H9 (cell line): ENCODE data around the gene PON1. TPM values are rescaled to one million over a fixed set of nuclear protein-coding genes. Genes with fewer than 3 reads are reported as not detected.

Experiments used
- DNase-seq: peaks from one replicate; pipeline ENCODE4 v3.0.0-alpha.2; 2017
- H2AFZ ChIP-seq: one replicate; pipeline ENCODE4 v1.6.1; 2013; ENCODE audit warnings: mild to moderate bottlenecking, low read length, control low read depth, moderate library complexity
- H2AK5ac ChIP-seq: 2 replicates; pipeline ENCODE4 v1.6.1; 2013; ENCODE audit warnings: low read length, control low read depth, mixed read lengths; ENCODE audit not compliant: insufficient read length
- H2BK120ac ChIP-seq: one replicate; pipeline ENCODE4 v1.6.1; 2013; ENCODE audit warnings: low read depth, mild to moderate bottlenecking, low read length, control low read depth, inconsistent platforms; ENCODE audit not compliant: poor library complexity, severe bottlenecking
- H2BK12ac ChIP-seq: 2 replicates; pipeline ENCODE4 v1.6.1; 2013; ENCODE audit warnings: low read length, control low read depth, mixed read lengths, low read depth; ENCODE audit not compliant: insufficient read length
- H2BK15ac ChIP-seq: 2 replicates; pipeline ENCODE4 v1.6.1; 2013; ENCODE audit warnings: low read depth, low read length, control low read depth
- H2BK20ac ChIP-seq: one replicate; pipeline ENCODE4 v1.6.1; 2013; ENCODE audit warnings: low read depth, mild to moderate bottlenecking, low read length, control low read depth, inconsistent platforms; ENCODE audit not compliant: poor library complexity, severe bottlenecking
- H2BK5ac ChIP-seq: 2 replicates; pipeline ENCODE4 v1.6.1; 2013; ENCODE audit warnings: low read length, control low read depth, mixed read lengths; ENCODE audit not compliant: insufficient read length
- H3K14ac ChIP-seq: 2 replicates; pipeline ENCODE4 v1.6.1; 2013; ENCODE audit warnings: low read length, control low read depth; ENCODE audit not compliant: insufficient read depth
- H3K18ac ChIP-seq: 2 replicates; pipeline ENCODE4 v1.6.1; 2013; ENCODE audit warnings: low read depth, mild to moderate bottlenecking, mixed read lengths, low read length, control low read depth; ENCODE audit not compliant: insufficient read length
- H3K23ac ChIP-seq: 2 replicates; pipeline ENCODE4 v1.6.1; 2013; ENCODE audit warnings: low read length, control low read depth, mixed read lengths, low read depth; ENCODE audit not compliant: insufficient read length
- H3K23me2 ChIP-seq: 2 replicates; pipeline ENCODE4 v1.6.1; 2013; ENCODE audit warnings: low read depth, mild to moderate bottlenecking, mixed read lengths, low read length, control low read depth; ENCODE audit not compliant: insufficient read length, poor library complexity, severe bottlenecking
- H3K27ac ChIP-seq: 2 replicates; pipeline ENCODE4 v1.5.1; 2013; ENCODE audit warnings: low read length, control low read depth, mixed read lengths, low read depth; ENCODE audit not compliant: insufficient read length
- H3K27me3 ChIP-seq: 2 replicates; pipeline ENCODE4 v1.6.1; 2013; ENCODE audit warnings: low read length, control low read depth, inconsistent platforms; ENCODE audit not compliant: insufficient read depth
- H3K4ac ChIP-seq: 2 replicates; pipeline ENCODE4 v1.6.1; 2013; ENCODE audit warnings: low read depth, mild to moderate bottlenecking, control low read depth, inconsistent platforms, low read length, moderate library complexity
- H3K4me1 ChIP-seq: 2 replicates; pipeline ENCODE4 v1.6.1; 2013; ENCODE audit warnings: low read length, control low read depth, inconsistent platforms; ENCODE audit not compliant: insufficient read depth
- H3K4me2 ChIP-seq: 2 replicates; pipeline ENCODE4 v1.6.1; 2013; ENCODE audit warnings: low read length, control low read depth, mixed read lengths; ENCODE audit not compliant: insufficient read length, insufficient read depth
- H3K56ac ChIP-seq: 2 replicates; pipeline ENCODE4 v1.6.1; 2013; ENCODE audit warnings: low read depth, mild to moderate bottlenecking, mixed read lengths, low read length, control low read depth; ENCODE audit not compliant: insufficient read length
- H3K79me1 ChIP-seq: 2 replicates; pipeline ENCODE4 v1.6.1; 2013; ENCODE audit warnings: low read depth, mild to moderate bottlenecking, moderate library complexity, low read length, control low read depth, inconsistent platforms; ENCODE audit not compliant: insufficient read depth, poor library complexity, severe bottlenecking
- H3K79me2 ChIP-seq: 2 replicates; pipeline ENCODE4 v1.6.1; 2013; ENCODE audit warnings: low read length, control low read depth, inconsistent platforms; ENCODE audit not compliant: insufficient read depth
- H3K9ac ChIP-seq: 2 replicates; pipeline ENCODE4 v1.6.1; 2013; ENCODE audit warnings: low read length, control low read depth, mixed read lengths; ENCODE audit not compliant: insufficient read length; ENCODE audit errors: extremely low read depth
- H3K9me3 ChIP-seq: one replicate; pipeline ENCODE4 v1.6.1; 2013; ENCODE audit warnings: low read depth, low read length, inconsistent platforms; ENCODE audit not compliant: control insufficient read depth
- H3T11ph ChIP-seq: one replicate; pipeline ENCODE4 v1.6.1; 2013; ENCODE audit warnings: mild to moderate bottlenecking, low read length, control low read depth, inconsistent platforms
- H4K20me1 ChIP-seq: one replicate; pipeline ENCODE4 v1.6.1; 2013; ENCODE audit not compliant: control insufficient read depth, insufficient read length, insufficient read depth
- H4K5ac ChIP-seq: 2 replicates; pipeline ENCODE4 v1.6.1; 2013; ENCODE audit warnings: low read depth, mild to moderate bottlenecking, mixed read lengths, low read length, control low read depth; ENCODE audit not compliant: insufficient read length
- H4K8ac ChIP-seq: replicated peaks from 2 replicates; pipeline ENCODE4 v1.6.1; 2013; ENCODE audit warnings: low read length, control low read depth, mixed read lengths, low read depth; ENCODE audit not compliant: insufficient read length
- H4K91ac ChIP-seq: 2 replicates; pipeline ENCODE4 v1.6.1; 2013; ENCODE audit warnings: low read depth, mild to moderate bottlenecking, moderate library complexity, mixed read lengths, low read length, control low read depth; ENCODE audit not compliant: insufficient read length
- H3K27ac Mint-ChIP-seq, 3 experiments: 2 replicates in 2 of 3; 3 replicates in 1 of 3; pipeline ENCODE4 v1.8.0; 2020 to 2021; ENCODE audit warnings: mixed read lengths in 3 of 3, mild to moderate bottlenecking in 1 of 3, moderate library complexity in 1 of 3
- H3K27me3 Mint-ChIP-seq: 2 replicates; pipeline ENCODE4 v1.8.0; 2021; ENCODE audit warnings: low read depth, mild to moderate bottlenecking, moderate library complexity, mixed read lengths
- H3K36me3 Mint-ChIP-seq, 3 experiments: 2 replicates in 2 of 3; 3 replicates in 1 of 3; pipeline ENCODE4 v1.8.0; 2020 to 2021; ENCODE audit warnings: low read depth in 3 of 3, mixed read lengths in 3 of 3; ENCODE audit not compliant: insufficient read depth in 1 of 3
- H3K4me1 Mint-ChIP-seq, 2 experiments: 2 replicates each; pipeline ENCODE4 v1.8.0; 2020; ENCODE audit warnings: mixed read lengths in 2 of 2
- H3K4me3 Mint-ChIP-seq, 2 experiments: 2 replicates in 1 of 2; 3 replicates in 1 of 2; pipeline ENCODE4 v1.8.0; 2020 to 2021; ENCODE audit warnings: mild to moderate bottlenecking in 2 of 2, mixed read lengths in 2 of 2, moderate library complexity in 1 of 2
- H3K9me3 Mint-ChIP-seq, 2 experiments: 2 replicates in 1 of 2; 3 replicates in 1 of 2; pipeline ENCODE4 v1.8.0; 2020; ENCODE audit warnings: mild to moderate bottlenecking in 2 of 2, mixed read lengths in 2 of 2, moderate library complexity in 1 of 2
- CTCF ChIP-seq: fragments of 200-600 bp; sonication (generic); conservative IDR thresholded peaks from 3 replicates; pipeline ENCODE4 v1.8.0; 2021; ENCODE audit warnings: antibody characterized with exemption, mild to moderate bottlenecking
- total RNA-seq: library from RNA; stranded (reverse); gene quantifications from 2 replicates; pipeline ENCODE4 v1.2.1, GENCODE V29; 2021

The PON1 gene
- total RNA-seq, 1 experiment from 2014 or later: 0.90 TPM

- no peak overlapping the region for H2BK12ac ChIP-seq
- no peak overlapping the region for H3T11ph ChIP-seq
- H3K27ac ChIP-seq: no peak overlapping the region
- H4K91ac ChIP-seq: no peak overlapping the region
- H2BK5ac ChIP-seq: no peak overlapping the region
- H3K23me2 ChIP-seq: no peaks in the 10 kb centered on the region
- H3K56ac ChIP-seq: no peak overlapping the region
- H2AK5ac ChIP-seq: no peak overlapping the region
- H4K5ac ChIP-seq: no peak overlapping the region
- TF ChIP-seq CTCF: no peak
- H2BK120ac ChIP-seq: no peak overlapping the region
- H3K4me3 Mint-ChIP-seq: no peak overlapping the region
- H4K20me1 ChIP-seq: no peaks in the 10 kb centered on the region
- peaks cover 2% of the 10 kb centered on the region; the same call in 1 of the 2 replicates for H3K4me1 ChIP-seq
- H3K14ac ChIP-seq: no peak overlapping the region
- no peak overlapping the region for H4K8ac ChIP-seq
- no peak for DNase-seq
- H2AFZ ChIP-seq: no peak overlapping the region
- no peak overlapping the region for H3K9ac ChIP-seq
- H3K4ac ChIP-seq: no peak overlapping the region
- H3K18ac ChIP-seq: no peak overlapping the region
- H3K79me1 ChIP-seq: no peaks in the 10 kb centered on the region
- peaks cover 14 to 22% of the 10 kb centered on the region in 2 experiments for H3K4me1 Mint-ChIP-seq
- H2BK20ac ChIP-seq: no peak overlapping the region
- H3K36me3 Mint-ChIP-seq: no peaks in the 10 kb centered on the region; a peak in 2 of 7 replicates
- H3K27me3 Mint-ChIP-seq: no peaks in the 10 kb centered on the region
- H3K23ac ChIP-seq: no peak overlapping the region
- no peak overlapping the region for H2BK15ac ChIP-seq
- H3K4me2 ChIP-seq: no peak overlapping the region
- no peaks in the 10 kb centered on the region for H3K9me3 Mint-ChIP-seq
- no peaks in the 10 kb centered on the region for H3K27me3 ChIP-seq
- H3K27ac Mint-ChIP-seq: no peak overlapping the region
- H3K79me2 ChIP-seq: no peaks in the 10 kb centered on the region
- H3K9me3 ChIP-seq: no peaks in the 10 kb centered on the region
Observed at GRCh38 chr7:95261895-95262415, 62.4 kb downstream of the PON1 start.
